H9 (cell line): Measurements from ENCODE around the gene RALGDS. TPM values are rescaled to one million over a fixed set of nuclear protein-coding genes. Genes with fewer than 3 reads are reported as not detected.

Source experiments
- DNase-seq: peaks from one replicate; pipeline ENCODE4 v3.0.0-alpha.2; 2017
- H2AFZ ChIP-seq: one replicate; pipeline ENCODE4 v1.6.1; 2013; ENCODE audit warnings: mild to moderate bottlenecking, low read length, control low read depth, moderate library complexity
- H2AK5ac ChIP-seq: 2 replicates; pipeline ENCODE4 v1.6.1; 2013; ENCODE audit warnings: low read length, control low read depth, mixed read lengths; ENCODE audit not compliant: insufficient read length
- H2BK120ac ChIP-seq: one replicate; pipeline ENCODE4 v1.6.1; 2013; ENCODE audit warnings: low read depth, mild to moderate bottlenecking, low read length, control low read depth, inconsistent platforms; ENCODE audit not compliant: poor library complexity, severe bottlenecking
- H2BK12ac ChIP-seq: 2 replicates; pipeline ENCODE4 v1.6.1; 2013; ENCODE audit warnings: low read length, control low read depth, mixed read lengths, low read depth; ENCODE audit not compliant: insufficient read length
- H2BK15ac ChIP-seq: 2 replicates; pipeline ENCODE4 v1.6.1; 2013; ENCODE audit warnings: low read depth, low read length, control low read depth
- H2BK20ac ChIP-seq: one replicate; pipeline ENCODE4 v1.6.1; 2013; ENCODE audit warnings: low read depth, mild to moderate bottlenecking, low read length, control low read depth, inconsistent platforms; ENCODE audit not compliant: poor library complexity, severe bottlenecking
- H2BK5ac ChIP-seq: 2 replicates; pipeline ENCODE4 v1.6.1; 2013; ENCODE audit warnings: low read length, control low read depth, mixed read lengths; ENCODE audit not compliant: insufficient read length
- H3K14ac ChIP-seq: 2 replicates; pipeline ENCODE4 v1.6.1; 2013; ENCODE audit warnings: low read length, control low read depth; ENCODE audit not compliant: insufficient read depth
- H3K18ac ChIP-seq: 2 replicates; pipeline ENCODE4 v1.6.1; 2013; ENCODE audit warnings: low read depth, mild to moderate bottlenecking, mixed read lengths, low read length, control low read depth; ENCODE audit not compliant: insufficient read length
- H3K23ac ChIP-seq: 2 replicates; pipeline ENCODE4 v1.6.1; 2013; ENCODE audit warnings: low read length, control low read depth, mixed read lengths, low read depth; ENCODE audit not compliant: insufficient read length
- H3K23me2 ChIP-seq: 2 replicates; pipeline ENCODE4 v1.6.1; 2013; ENCODE audit warnings: low read depth, mild to moderate bottlenecking, mixed read lengths, low read length, control low read depth; ENCODE audit not compliant: insufficient read length, poor library complexity, severe bottlenecking
- H3K27ac ChIP-seq: 2 replicates; pipeline ENCODE4 v1.5.1; 2013; ENCODE audit warnings: low read length, control low read depth, mixed read lengths, low read depth; ENCODE audit not compliant: insufficient read length
- H3K27me3 ChIP-seq: 2 replicates; pipeline ENCODE4 v1.6.1; 2013; ENCODE audit warnings: low read length, control low read depth, inconsistent platforms; ENCODE audit not compliant: insufficient read depth
- H3K4ac ChIP-seq: 2 replicates; pipeline ENCODE4 v1.6.1; 2013; ENCODE audit warnings: low read depth, mild to moderate bottlenecking, control low read depth, inconsistent platforms, low read length, moderate library complexity
- H3K4me1 ChIP-seq: 2 replicates; pipeline ENCODE4 v1.6.1; 2013; ENCODE audit warnings: low read length, control low read depth, inconsistent platforms; ENCODE audit not compliant: insufficient read depth
- H3K4me2 ChIP-seq: 2 replicates; pipeline ENCODE4 v1.6.1; 2013; ENCODE audit warnings: low read length, control low read depth, mixed read lengths; ENCODE audit not compliant: insufficient read length, insufficient read depth
- H3K56ac ChIP-seq: 2 replicates; pipeline ENCODE4 v1.6.1; 2013; ENCODE audit warnings: low read depth, mild to moderate bottlenecking, mixed read lengths, low read length, control low read depth; ENCODE audit not compliant: insufficient read length
- H3K79me1 ChIP-seq: 2 replicates; pipeline ENCODE4 v1.6.1; 2013; ENCODE audit warnings: low read depth, mild to moderate bottlenecking, moderate library complexity, low read length, control low read depth, inconsistent platforms; ENCODE audit not compliant: insufficient read depth, poor library complexity, severe bottlenecking
- H3K79me2 ChIP-seq: 2 replicates; pipeline ENCODE4 v1.6.1; 2013; ENCODE audit warnings: low read length, control low read depth, inconsistent platforms; ENCODE audit not compliant: insufficient read depth
- H3K9ac ChIP-seq: 2 replicates; pipeline ENCODE4 v1.6.1; 2013; ENCODE audit warnings: low read length, control low read depth, mixed read lengths; ENCODE audit not compliant: insufficient read length; ENCODE audit errors: extremely low read depth
- H3K9me3 ChIP-seq: one replicate; pipeline ENCODE4 v1.6.1; 2013; ENCODE audit warnings: low read depth, low read length, inconsistent platforms; ENCODE audit not compliant: control insufficient read depth
- H3T11ph ChIP-seq: one replicate; pipeline ENCODE4 v1.6.1; 2013; ENCODE audit warnings: mild to moderate bottlenecking, low read length, control low read depth, inconsistent platforms
- H4K20me1 ChIP-seq: one replicate; pipeline ENCODE4 v1.6.1; 2013; ENCODE audit not compliant: control insufficient read depth, insufficient read length, insufficient read depth
- H4K5ac ChIP-seq: 2 replicates; pipeline ENCODE4 v1.6.1; 2013; ENCODE audit warnings: low read depth, mild to moderate bottlenecking, mixed read lengths, low read length, control low read depth; ENCODE audit not compliant: insufficient read length
- H4K8ac ChIP-seq: replicated peaks from 2 replicates; pipeline ENCODE4 v1.6.1; 2013; ENCODE audit warnings: low read length, control low read depth, mixed read lengths, low read depth; ENCODE audit not compliant: insufficient read length
- H4K91ac ChIP-seq: 2 replicates; pipeline ENCODE4 v1.6.1; 2013; ENCODE audit warnings: low read depth, mild to moderate bottlenecking, moderate library complexity, mixed read lengths, low read length, control low read depth; ENCODE audit not compliant: insufficient read length
- H3K27ac Mint-ChIP-seq, 3 experiments: 2 replicates in 2 of 3; 3 replicates in 1 of 3; pipeline ENCODE4 v1.8.0; 2020 to 2021; ENCODE audit warnings: mixed read lengths in 3 of 3, mild to moderate bottlenecking in 1 of 3, moderate library complexity in 1 of 3
- H3K27me3 Mint-ChIP-seq: 2 replicates; pipeline ENCODE4 v1.8.0; 2021; ENCODE audit warnings: low read depth, mild to moderate bottlenecking, moderate library complexity, mixed read lengths
- H3K36me3 Mint-ChIP-seq, 3 experiments: 2 replicates in 2 of 3; 3 replicates in 1 of 3; pipeline ENCODE4 v1.8.0; 2020 to 2021; ENCODE audit warnings: low read depth in 3 of 3, mixed read lengths in 3 of 3; ENCODE audit not compliant: insufficient read depth in 1 of 3
- H3K4me1 Mint-ChIP-seq, 2 experiments: 2 replicates each; pipeline ENCODE4 v1.8.0; 2020; ENCODE audit warnings: mixed read lengths in 2 of 2
- H3K4me3 Mint-ChIP-seq, 2 experiments: 2 replicates in 1 of 2; 3 replicates in 1 of 2; pipeline ENCODE4 v1.8.0; 2020 to 2021; ENCODE audit warnings: mild to moderate bottlenecking in 2 of 2, mixed read lengths in 2 of 2, moderate library complexity in 1 of 2
- H3K9me3 Mint-ChIP-seq, 2 experiments: 2 replicates in 1 of 2; 3 replicates in 1 of 2; pipeline ENCODE4 v1.8.0; 2020; ENCODE audit warnings: mild to moderate bottlenecking in 2 of 2, mixed read lengths in 2 of 2, moderate library complexity in 1 of 2
- CTCF ChIP-seq: fragments of 200-600 bp; sonication (generic); conservative IDR thresholded peaks from 3 replicates; pipeline ENCODE4 v1.8.0; 2021; ENCODE audit warnings: antibody characterized with exemption, mild to moderate bottlenecking
- WGBS: extraction: QIAGEN DNeasy Blood & Tissue Kit; methylation state at CpG from one replicate; pipeline ENCODE4 v1.1.7; 2013; ENCODE audit warnings: missing lambda C conversion rate, low lambda C conversion rate, mixed read lengths; ENCODE audit not compliant: insufficient read length; ENCODE audit errors: extremely low coverage; 5-methylcytosine and 5-hydroxymethylcytosine counted together
- total RNA-seq: library from RNA; stranded (reverse); gene quantifications from 2 replicates; pipeline ENCODE4 v1.2.1, GENCODE V29; 2021

The RALGDS gene
- total RNA-seq, 1 experiment from 2014 or later, result 21.3 TPM

DNA sequence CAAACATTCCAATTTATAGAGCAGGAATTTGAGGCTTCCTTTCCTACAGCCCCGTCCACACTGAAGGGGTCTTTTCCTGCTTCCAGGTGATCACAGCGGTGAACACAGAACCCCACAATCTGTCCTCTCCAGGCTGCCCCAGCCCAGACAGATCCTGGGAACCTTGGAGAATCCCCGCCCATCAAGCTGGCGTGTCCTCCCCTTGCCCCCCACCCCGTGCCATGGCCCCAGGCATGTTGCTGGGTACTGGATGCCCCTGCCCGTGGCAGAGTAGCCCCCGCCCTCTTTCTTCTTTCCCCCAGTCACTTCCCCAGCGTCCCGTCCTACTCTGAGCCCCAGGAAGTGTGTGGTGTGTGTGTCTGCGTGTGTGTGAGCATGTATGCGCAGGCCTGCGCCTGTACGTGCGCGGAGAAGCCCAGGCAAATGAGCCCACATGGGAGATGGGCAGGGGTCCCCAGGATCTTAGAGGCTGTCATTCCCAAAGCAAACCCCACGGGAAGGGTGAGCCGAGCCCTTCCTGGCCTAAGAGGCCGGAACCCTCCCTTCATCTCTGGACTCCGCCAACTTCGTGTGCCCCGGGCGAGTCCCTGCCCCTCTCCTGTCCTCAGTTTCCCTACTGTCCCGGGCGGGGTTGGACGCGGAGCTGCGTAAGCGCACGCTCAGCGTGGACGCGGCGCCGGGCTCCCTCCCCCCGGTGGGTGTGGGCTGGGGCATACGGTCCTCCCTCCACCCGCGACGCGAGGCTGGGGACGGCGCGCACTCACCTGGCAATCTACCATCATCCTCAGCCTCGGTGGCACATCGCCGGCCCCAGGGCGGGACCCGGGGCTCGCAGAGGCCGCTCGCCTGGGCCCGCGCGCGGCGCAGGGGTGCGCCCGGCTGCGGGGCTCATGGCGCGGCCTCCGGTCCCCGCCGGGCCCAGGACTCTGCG, 27.4 kb upstream of the RALGDS start:
- H3K27ac ChIP-seq, result no peak overlapping the region
- H2BK15ac ChIP-seq, result no peak overlapping the region; the same call in 1 of the 2 replicates
- Mint-ChIP-seq H3K4me3 (peak overlapping the region; percentile 76 to 93), H3K27ac (peak overlapping the region in 1 of 3 experiments; percentile 96; a peak in 2 of 7 replicates), H3K27me3 (peaks cover 18% of the 10 kb centered on the region), H3K36me3 (peaks cover 0 to 6% (median 4%) of the 10 kb centered on the region in 3 experiments; a peak in 4 of 7 replicates), H3K9me3 (no peaks in the 10 kb centered on the region), H3K4me1 (peaks cover 23 to 28% of the 10 kb centered on the region in 2 experiments)
- peak overlapping the region; percentile 94 for H3K4me2 ChIP-seq
- H3K4ac ChIP-seq, result peak overlapping the region; percentile 90; the same call in 1 of the 2 replicates
- no peak overlapping the region for H2BK5ac ChIP-seq
- H3K27me3 ChIP-seq, result no peaks in the 10 kb centered on the region
- H3K79me1 ChIP-seq, result no peaks in the 10 kb centered on the region
- no peak overlapping the region for H2AFZ ChIP-seq
- H3T11ph ChIP-seq, result no peak overlapping the region
- peaks cover 18% of the 10 kb centered on the region for H3K23me2 ChIP-seq
- no peak overlapping the region for H4K5ac ChIP-seq
- TF ChIP-seq CTCF, result no peak
- no peaks in the 10 kb centered on the region for H3K9me3 ChIP-seq
- no peak overlapping the region for H3K56ac ChIP-seq
- peaks cover 5% of the 10 kb centered on the region; the same call in 1 of the 2 replicates for H3K4me1 ChIP-seq
- H3K79me2 ChIP-seq, result no peaks in the 10 kb centered on the region
- no peak for DNase-seq
- peak overlapping the region; percentile 94 for H4K91ac ChIP-seq
- peak overlapping the region; percentile 99 for H2BK20ac ChIP-seq
- H2BK120ac ChIP-seq, result peak overlapping the region; percentile 40
- peaks cover 2% of the 10 kb centered on the region for H4K20me1 ChIP-seq
- H2AK5ac ChIP-seq, result no peak overlapping the region
- H2BK12ac ChIP-seq, result peak overlapping the region; percentile 70
- peak overlapping the region; percentile 96 for H3K14ac ChIP-seq
- H4K8ac ChIP-seq, result no peak overlapping the region
- H3K18ac ChIP-seq, result peak overlapping the region; percentile 97
- no peak overlapping the region for H3K23ac ChIP-seq
- H3K9ac ChIP-seq, result peak overlapping the region; percentile 64
- WGBS, result no CpG with 5 or more reads among the region's 65 CpGs
